HG03039 (cell line): ENCODE measurements around the gene VPS26B.
A peak's percentile ranks its signal among the peaks of the same experiment; 100 is the strongest.

Source experiments
- ATAC-seq: cut with Tn5 transposase; IDR thresholded peaks from one replicate; pipeline ENCODE4 v1.9.1; 2021; ENCODE audit warnings: mild to moderate bottlenecking, moderate library complexity; ENCODE audit not compliant: unreplicated experiment

Gene VPS26B

GRCh38 chr11:134230339-134230738, 5.9 kb downstream of the VPS26B start:
- no peak for ATAC-seq

- ATAC-seq: no peak
Measured at GRCh38 chr11:134231958-134232659, 7.6 kb downstream of the VPS26B start.

GRCh38 chr11:134233729-134234179, 9.3 kb downstream of the VPS26B start:
- ATAC-seq: no peak

GRCh38 chr11:134235399-134235798, 10.9 kb downstream of the VPS26B start:
- no peak for ATAC-seq

- ATAC-seq: no peak
Measured at GRCh38 chr11:134236834-134237556, 12.5 kb downstream of the VPS26B start.

- ATAC-seq: no peak
Measured at GRCh38 chr11:134237557-134237922, 13.1 kb downstream of the VPS26B start.

- no peak for ATAC-seq
Measured at GRCh38 chr11:134238956-134239355, 14.5 kb downstream of the VPS26B start.

- no peak for ATAC-seq
Measured at GRCh38 chr11:134240592-134240991, 16.1 kb downstream of the VPS26B start.

- no peak for ATAC-seq
Measured at GRCh38 chr11:134242376-134242775, 17.9 kb downstream of the VPS26B start.

- no peak for ATAC-seq
Measured at GRCh38 chr11:134243913-134244312, 19.4 kb downstream of the VPS26B start.

- ATAC-seq: no peak
Measured at GRCh38 chr11:134244593-134244992, 20.1 kb downstream of the VPS26B start.

- no peak for ATAC-seq
Measured at GRCh38 chr11:134245434-134245833, 21.0 kb downstream of the VPS26B start.

GRCh38 chr11:134246100-134246499, 21.6 kb downstream of the VPS26B start:
- ATAC-seq: no peak

- ATAC-seq: no peak
Measured at GRCh38 chr11:134246678-134247077, 22.2 kb downstream of the VPS26B start.

GRCh38 chr11:134248910-134249480, 24.5 kb downstream of the VPS26B start:
- no peak for ATAC-seq

GRCh38 chr11:134250246-134250645, 25.8 kb downstream of the VPS26B start:
- ATAC-seq: no peak

- ATAC-seq: no peak
Measured at GRCh38 chr11:134250675-134251074, 26.2 kb downstream of the VPS26B start.

- ATAC-seq: peak; percentile 13
Measured at GRCh38 chr11:134252346-134253187, 28.1 kb downstream of the VPS26B start.

- ATAC-seq: peak; percentile 99
Measured at GRCh38 chr11:134253188-134253993, 28.9 kb downstream of the VPS26B start, which contains the start of the genes ACAD8 and THYN1. ACAD8 (plus strand) TSS chr11:134253568; CDS start chr11:134253601, 33 bp downstream. THYN1 (minus strand) TSS chr11:134253352; CDS start chr11:134252882, 470 bp downstream.
